Measurements from ENCODE around the gene SPEF2. TPM values are rescaled to one million over a fixed set of nuclear protein-coding genes. Genes with fewer than 3 reads are reported as not detected.
A peak's percentile ranks its signal among the peaks of the same experiment; 100 is the strongest.

The SPEF2 gene
- total and polyA plus RNA-seq, 2 experiments from 2014 or later = 0.17 to 0.21 TPM

- no peaks in the 10 kb centered on the region for H3K27me3 ChIP-seq (ENCODE audit: insufficient read depth)
- ATAC-seq (no peak), DNase-seq (ENCODE audit: low spot score) (peak; percentile 8)
- H3K4me2 ChIP-seq = no peak overlapping the region
- no peaks in the 10 kb centered on the region for H4K20me1 ChIP-seq (replicated peaks; ENCODE audit: insufficient read depth)
- peaks cover 7% of the 10 kb centered on the region for H3K9me2 ChIP-seq (ENCODE audit: insufficient read depth)
- TF ChIP-seq JUNB (IDR thresholded peaks at IDR 0.05; ENCODE audit: unreplicated experiment) = no peak
- TF ChIP-seq, protein P1, sequence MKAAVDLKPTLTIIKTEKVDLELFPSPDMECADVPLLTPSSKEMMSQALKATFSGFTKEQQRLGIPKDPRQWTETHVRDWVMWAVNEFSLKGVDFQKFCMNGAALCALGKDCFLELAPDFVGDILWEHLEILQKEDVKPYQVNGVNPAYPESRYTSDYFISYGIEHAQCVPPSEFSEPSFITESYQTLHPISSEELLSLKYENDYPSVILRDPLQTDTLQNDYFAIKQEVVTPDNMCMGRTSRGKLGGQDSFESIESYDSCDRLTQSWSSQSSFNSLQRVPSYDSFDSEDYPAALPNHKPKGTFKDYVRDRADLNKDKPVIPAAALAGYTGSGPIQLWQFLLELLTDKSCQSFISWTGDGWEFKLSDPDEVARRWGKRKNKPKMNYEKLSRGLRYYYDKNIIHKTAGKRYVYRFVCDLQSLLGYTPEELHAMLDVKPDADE (IDR thresholded peaks at IDR 0.05) = no peak
- peaks cover 41% of the 10 kb centered on the region for H3K4me1 ChIP-seq (ENCODE audit: insufficient read depth)
- H3K79me2 ChIP-seq (replicated peaks; ENCODE audit: insufficient read depth) = no peaks in the 10 kb centered on the region
- no peak overlapping the region for H3K27ac Mint-ChIP-seq
- peaks cover 14% of the 10 kb centered on the region; the same call in 2 of the 3 replicates for H3K9me3 Mint-ChIP-seq
- H3K27me3 Mint-ChIP-seq (ENCODE audit: insufficient read depth, low read depth, poor library complexity) = no peaks in the 10 kb centered on the region
- no peaks in the 10 kb centered on the region for H3K36me3 ChIP-seq (ENCODE audit: insufficient read depth)
- H3F3A ChIP-seq (replicated peaks; ENCODE audit: low read depth) = no peaks in the 10 kb centered on the region
- peaks cover 28% of the 10 kb centered on the region for H3K4me1 Mint-ChIP-seq
- H2AFZ ChIP-seq = no peak overlapping the region
- no peak overlapping the region for H3K27ac ChIP-seq (ENCODE audit: low read depth)
- H3K4me3 ChIP-seq = no peak overlapping the region
- no peak overlapping the region for H3K4me3 Mint-ChIP-seq
- H3K36me3 Mint-ChIP-seq (ENCODE audit: low read depth) = no peaks in the 10 kb centered on the region; the same call in 2 of the 3 replicates
Observed at GRCh38 chr5:35860686-35861085, 243.0 kb downstream of the SPEF2 start.

GRCh38 chr5:35861718-35862117, 244.1 kb downstream of the SPEF2 start:
- H3K9me2 ChIP-seq (ENCODE audit: insufficient read depth) = peaks cover 7% of the 10 kb centered on the region
- H3K27ac Mint-ChIP-seq = no peak overlapping the region
- no peak overlapping the region for H3K4me3 ChIP-seq
- no peaks in the 10 kb centered on the region; the same call in 2 of the 3 replicates for H3K36me3 Mint-ChIP-seq (ENCODE audit: low read depth)
- H3K27me3 Mint-ChIP-seq (ENCODE audit: insufficient read depth, low read depth, poor library complexity) = no peaks in the 10 kb centered on the region
- H3K27me3 ChIP-seq (ENCODE audit: insufficient read depth) = no peaks in the 10 kb centered on the region
- H2AFZ ChIP-seq = no peak overlapping the region
- peaks cover 39% of the 10 kb centered on the region for H3K4me1 ChIP-seq (ENCODE audit: insufficient read depth)
- ATAC-seq (no peak), DNase-seq (ENCODE audit: low spot score) (no peak)
- no peak overlapping the region for H3K4me3 Mint-ChIP-seq
- H3F3A ChIP-seq (replicated peaks; ENCODE audit: low read depth) = no peaks in the 10 kb centered on the region
- H3K9me3 Mint-ChIP-seq = peaks cover 17% of the 10 kb centered on the region; the same call in 2 of the 3 replicates
- no peak overlapping the region for H3K4me2 ChIP-seq
- no peaks in the 10 kb centered on the region for H3K36me3 ChIP-seq (ENCODE audit: insufficient read depth)
- peaks cover 28% of the 10 kb centered on the region for H3K4me1 Mint-ChIP-seq
- no peaks in the 10 kb centered on the region for H3K79me2 ChIP-seq (replicated peaks; ENCODE audit: insufficient read depth)
- H4K20me1 ChIP-seq (replicated peaks; ENCODE audit: insufficient read depth) = no peaks in the 10 kb centered on the region
- no peak overlapping the region for H3K27ac ChIP-seq (ENCODE audit: low read depth)
- TF ChIP-seq NANOG (IDR thresholded peaks at IDR 0.05; ENCODE audit: borderline replicate concordance) (no peak), ZNF114 (CRISPR knock-in tag; IDR thresholded peaks at IDR 0.05) (no peak), POLR2AphosphoS5 (IDR thresholded peaks at IDR 0.05; ENCODE audit: low read depth) (no peak), EZH2phosphoT487 (IDR thresholded peaks at IDR 0.05; ENCODE audit: unreplicated experiment) (no peak), EZH2 (IDR thresholded peaks at IDR 0.05; ENCODE audit: low read depth, unreplicated experiment) (no peak), CREB1 (CRISPR knock-in tag; IDR thresholded peaks at IDR 0.05; ENCODE audit: low read depth) (no peak), STAT1 (IDR thresholded peaks at IDR 0.05; ENCODE audit: unreplicated experiment) (no peak), JUNB (IDR thresholded peaks at IDR 0.05; ENCODE audit: unreplicated experiment) (no peak), CTCF (conservative IDR thresholded peaks at IDR 0.05; ENCODE audit: low read depth in 2 of 2) (no peak), ZNF331 (CRISPR knock-in tag; IDR thresholded peaks at IDR 0.05; ENCODE audit: low read depth) (no peak)
- TF ChIP-seq, protein P2, sequence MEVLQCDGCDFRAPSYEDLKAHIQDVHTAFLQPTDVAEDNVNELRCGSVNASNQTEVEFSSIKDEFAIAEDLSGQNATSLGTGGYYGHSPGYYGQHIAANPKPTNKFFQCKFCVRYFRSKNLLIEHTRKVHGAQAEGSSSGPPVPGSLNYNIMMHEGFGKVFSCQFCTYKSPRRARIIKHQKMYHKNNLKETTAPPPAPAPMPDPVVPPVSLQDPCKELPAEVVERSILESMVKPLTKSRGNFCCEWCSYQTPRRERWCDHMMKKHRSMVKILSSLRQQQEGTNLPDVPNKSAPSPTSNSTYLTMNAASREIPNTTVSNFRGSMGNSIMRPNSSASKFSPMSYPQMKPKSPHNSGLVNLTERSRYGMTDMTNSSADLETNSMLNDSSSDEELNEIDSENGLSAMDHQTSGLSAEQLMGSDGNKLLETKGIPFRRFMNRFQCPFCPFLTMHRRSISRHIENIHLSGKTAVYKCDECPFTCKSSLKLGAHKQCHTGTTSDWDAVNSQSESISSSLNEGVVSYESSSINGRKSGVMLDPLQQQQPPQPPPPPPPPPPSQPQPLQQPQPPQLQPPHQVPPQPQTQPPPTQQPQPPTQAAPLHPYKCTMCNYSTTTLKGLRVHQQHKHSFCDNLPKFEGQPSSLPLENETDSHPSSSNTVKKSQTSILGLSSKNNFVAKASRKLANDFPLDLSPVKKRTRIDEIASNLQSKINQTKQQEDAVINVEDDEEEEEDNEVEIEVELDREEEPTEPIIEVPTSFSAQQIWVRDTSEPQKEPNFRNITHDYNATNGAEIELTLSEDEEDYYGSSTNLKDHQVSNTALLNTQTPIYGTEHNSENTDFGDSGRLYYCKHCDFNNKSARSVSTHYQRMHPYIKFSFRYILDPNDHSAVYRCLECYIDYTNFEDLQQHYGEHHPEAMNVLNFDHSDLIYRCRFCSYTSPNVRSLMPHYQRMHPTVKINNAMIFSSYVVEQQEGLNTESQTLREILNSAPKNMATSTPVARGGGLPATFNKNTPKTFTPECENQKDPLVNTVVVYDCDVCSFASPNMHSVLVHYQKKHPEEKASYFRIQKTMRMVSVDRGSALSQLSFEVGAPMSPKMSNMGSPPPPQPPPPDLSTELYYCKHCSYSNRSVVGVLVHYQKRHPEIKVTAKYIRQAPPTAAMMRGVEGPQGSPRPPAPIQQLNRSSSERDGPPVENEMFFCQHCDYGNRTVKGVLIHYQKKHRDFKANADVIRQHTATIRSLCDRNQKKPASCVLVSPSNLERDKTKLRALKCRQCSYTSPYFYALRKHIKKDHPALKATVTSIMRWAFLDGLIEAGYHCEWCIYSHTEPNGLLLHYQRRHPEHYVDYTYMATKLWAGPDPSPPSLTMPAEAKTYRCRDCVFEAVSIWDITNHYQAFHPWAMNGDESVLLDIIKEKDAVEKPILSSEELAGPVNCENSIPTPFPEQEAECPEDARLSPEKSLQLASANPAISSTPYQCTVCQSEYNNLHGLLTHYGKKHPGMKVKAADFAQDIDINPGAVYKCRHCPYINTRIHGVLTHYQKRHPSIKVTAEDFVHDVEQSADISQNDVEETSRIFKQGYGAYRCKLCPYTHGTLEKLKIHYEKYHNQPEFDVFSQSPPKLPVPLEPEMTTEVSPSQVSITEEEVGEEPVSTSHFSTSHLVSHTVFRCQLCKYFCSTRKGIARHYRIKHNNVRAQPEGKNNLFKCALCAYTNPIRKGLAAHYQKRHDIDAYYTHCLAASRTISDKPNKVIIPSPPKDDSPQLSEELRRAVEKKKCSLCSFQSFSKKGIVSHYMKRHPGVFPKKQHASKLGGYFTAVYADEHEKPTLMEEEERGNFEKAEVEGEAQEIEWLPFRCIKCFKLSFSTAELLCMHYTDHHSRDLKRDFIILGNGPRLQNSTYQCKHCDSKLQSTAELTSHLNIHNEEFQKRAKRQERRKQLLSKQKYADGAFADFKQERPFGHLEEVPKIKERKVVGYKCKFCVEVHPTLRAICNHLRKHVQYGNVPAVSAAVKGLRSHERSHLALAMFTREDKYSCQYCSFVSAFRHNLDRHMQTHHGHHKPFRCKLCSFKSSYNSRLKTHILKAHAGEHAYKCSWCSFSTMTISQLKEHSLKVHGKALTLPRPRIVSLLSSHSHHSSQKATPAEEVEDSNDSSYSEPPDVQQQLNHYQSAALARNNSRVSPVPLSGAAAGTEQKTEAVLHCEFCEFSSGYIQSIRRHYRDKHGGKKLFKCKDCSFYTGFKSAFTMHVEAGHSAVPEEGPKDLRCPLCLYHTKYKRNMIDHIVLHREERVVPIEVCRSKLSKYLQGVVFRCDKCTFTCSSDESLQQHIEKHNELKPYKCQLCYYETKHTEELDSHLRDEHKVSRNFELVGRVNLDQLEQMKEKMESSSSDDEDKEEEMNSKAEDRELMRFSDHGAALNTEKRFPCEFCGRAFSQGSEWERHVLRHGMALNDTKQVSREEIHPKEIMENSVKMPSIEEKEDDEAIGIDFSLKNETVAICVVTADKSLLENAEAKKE (CRISPR knock-in tag; IDR thresholded peaks at IDR 0.05) = no peak
